GM18907 (cell line): ENCODE results near the gene TBL1X.

ENCODE experiments used
- ATAC-seq: cut with Tn5 transposase; IDR thresholded peaks from one replicate; pipeline ENCODE4 v1.9.1; 2021; ENCODE audit warnings: mild to moderate bottlenecking, moderate library complexity; ENCODE audit not compliant: unreplicated experiment

The TBL1X gene

GRCh38 chrX:9786798-9787635 is 322.2 kb downstream of the TBL1X start:
- ATAC-seq, result no peak

DNA sequence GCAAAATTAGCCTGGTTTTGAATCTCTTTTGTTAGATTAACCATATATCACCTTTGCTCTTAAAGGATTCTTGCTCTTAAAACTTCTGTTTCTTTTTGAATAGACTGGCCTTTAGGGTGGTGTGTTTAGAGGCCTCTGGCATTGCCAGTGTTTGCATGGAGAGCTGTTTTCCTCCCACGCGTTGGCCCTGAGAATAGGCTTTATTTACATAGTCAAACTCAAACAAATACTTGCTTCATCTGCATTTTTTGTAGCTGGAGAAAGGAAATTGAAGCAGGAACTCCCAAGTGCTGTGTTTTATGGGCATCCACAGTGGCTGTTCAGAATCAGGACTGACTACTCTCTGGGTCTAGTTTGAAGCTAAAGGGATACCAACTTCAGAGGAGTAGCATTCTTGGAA is 324.1 kb downstream of the TBL1X start:
- no peak for ATAC-seq

DNA sequence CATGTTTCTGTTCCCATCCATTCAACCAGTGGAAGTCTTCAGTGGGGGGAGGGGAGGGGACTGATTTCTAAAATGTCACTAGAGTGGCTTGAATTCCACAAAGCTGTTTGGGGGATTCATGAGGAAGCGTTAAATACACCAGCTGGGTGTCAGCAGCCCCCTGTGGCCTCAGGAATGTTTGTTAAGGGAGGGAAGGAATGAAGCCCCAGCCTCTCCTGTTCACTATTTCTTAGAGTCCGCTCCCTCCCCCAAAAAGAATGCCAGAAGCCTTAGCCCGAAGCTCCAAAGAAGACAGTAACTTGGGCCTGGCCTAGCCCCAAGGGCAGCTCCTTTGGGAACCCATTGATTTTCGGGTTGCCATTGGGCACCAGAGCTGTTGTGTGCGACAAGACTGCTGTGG is 324.7 kb downstream of the TBL1X start:
- no peak for ATAC-seq
